ENCODE data around the gene MMD.
"Not testable (repeated sequence)": the region's sequence is repeated elsewhere in the genome, so short reads cannot be mapped to it uniquely, and the experiment has no call there.

The MMD gene

GRCh38 chr17:55391764-55392467, 29.7 kb downstream of the MMD start:
- no peak for DNase-seq (ENCODE audit: low read depth)

- no peak for DNase-seq (ENCODE audit: low read depth)
These were observed 30.3 kb downstream of the MMD start for GRCh38 chr17:55391244-55391757.

- DNase-seq (ENCODE audit: low read depth) = no peak
These were observed 31.2 kb downstream of the MMD start for GRCh38 chr17:55390364-55390977.

- DNase-seq (ENCODE audit: low read depth) = not testable (repeated sequence)
These were observed 31.9 kb downstream of the MMD start for GRCh38 chr17:55389715-55390114.

GRCh38 chr17:55388842-55389241, 32.8 kb downstream of the MMD start:
- DNase-seq (ENCODE audit: low read depth) = no peak

- DNase-seq (ENCODE audit: low read depth) = no peak
These were observed 34.8 kb downstream of the MMD start for GRCh38 chr17:55386796-55387332.

- DNase-seq (ENCODE audit: low read depth) = no peak
These were observed 36.9 kb downstream of the MMD start for GRCh38 chr17:55384643-55385232.

GRCh38 chr17:55383771-55384642, 37.6 kb downstream of the MMD start:
- no peak for DNase-seq (ENCODE audit: low read depth)

GRCh38 chr17:55381017-55381770, 40.4 kb downstream of the MMD start:
- no peak for DNase-seq (ENCODE audit: low read depth)

- DNase-seq (ENCODE audit: low read depth) = no peak
These were observed 43.9 kb downstream of the MMD start for GRCh38 chr17:55377671-55378275.

GRCh38 chr17:55368706-55369105, 52.9 kb downstream of the MMD start:
- DNase-seq (ENCODE audit: low read depth) = no peak

GRCh38 chr17:55366020-55366481, 55.6 kb downstream of the MMD start:
- DNase-seq (ENCODE audit: low read depth) = no peak

- no peak for DNase-seq (ENCODE audit: low read depth)
These were observed 58.6 kb downstream of the MMD start for GRCh38 chr17:55363033-55363432.

- no peak for DNase-seq (ENCODE audit: low read depth)
These were observed 60.7 kb downstream of the MMD start for GRCh38 chr17:55360971-55361370.

- peak; percentile 51 for DNase-seq (ENCODE audit: low read depth)
These were observed 65.0 kb downstream of the MMD start for GRCh38 chr17:55356434-55357328.

- DNase-seq (ENCODE audit: low read depth) = no peak
These were observed 66.7 kb downstream of the MMD start for GRCh38 chr17:55354941-55355340.

- no peak for DNase-seq (ENCODE audit: low read depth)
These were observed 67.6 kb downstream of the MMD start for GRCh38 chr17:55354010-55354409.

GRCh38 chr17:55351226-55351625, 70.4 kb downstream of the MMD start:
- DNase-seq (ENCODE audit: low read depth) = no peak

- no peak for DNase-seq (ENCODE audit: low read depth)
These were observed 70.8 kb downstream of the MMD start for GRCh38 chr17:55350825-55351205.

Measured in activated T-cell treated with anti-CD3 and anti-CD28 coated beads for 24 hours (primary cell).